GM21390 (cell line): ENCODE data around the gene C2CD5.
A peak's percentile ranks its signal among the peaks of the same experiment; 100 is the strongest.
"Not testable (repeated sequence)": the region's sequence is repeated elsewhere in the genome, so short reads cannot be mapped to it uniquely, and the experiment has no call there.

Experiments used
- ATAC-seq: cut with Tn5 transposase; IDR thresholded peaks from one replicate; pipeline ENCODE4 v1.9.1; 2021; ENCODE audit not compliant: unreplicated experiment

C2CD5 gene

GRCh38 chr12:22480814-22481213 is 63.5 kb downstream of the C2CD5 start:
- ATAC-seq: not testable (repeated sequence)

- ATAC-seq: no peak
Measured at GRCh38 chr12:22480016-22480415, 64.3 kb downstream of the C2CD5 start.

- ATAC-seq: no peak
Measured at GRCh38 chr12:22477894-22478287, 66.5 kb downstream of the C2CD5 start.

GRCh38 chr12:22477166-22477893 is 67.0 kb downstream of the C2CD5 start:
- ATAC-seq: no peak

GRCh38 chr12:22476133-22476532 is 68.2 kb downstream of the C2CD5 start:
- ATAC-seq: no peak

GRCh38 chr12:22474970-22475720 is 69.2 kb downstream of the C2CD5 start:
- ATAC-seq: no peak

GRCh38 chr12:22473212-22473611 is 71.1 kb downstream of the C2CD5 start:
- peak; percentile 64 for ATAC-seq

- no peak for ATAC-seq
Measured at GRCh38 chr12:22467190-22467589, 77.2 kb downstream of the C2CD5 start.

GRCh38 chr12:22463306-22463705 is 81.0 kb downstream of the C2CD5 start:
- no peak for ATAC-seq

GRCh38 chr12:22461786-22462185 is 82.6 kb downstream of the C2CD5 start:
- ATAC-seq: no peak

GRCh38 chr12:22459838-22460490 is 84.4 kb downstream of the C2CD5 start:
- ATAC-seq: no peak

- no peak for ATAC-seq
Measured at GRCh38 chr12:22458298-22458937, 85.9 kb downstream of the C2CD5 start.

GRCh38 chr12:22457085-22457484 is 87.3 kb downstream of the C2CD5 start:
- ATAC-seq: no peak

- no peak for ATAC-seq
Measured at GRCh38 chr12:22453511-22453910, 90.8 kb downstream of the C2CD5 start.

GRCh38 chr12:22447223-22447622 is 97.1 kb downstream of the C2CD5 start:
- ATAC-seq: no peak

GRCh38 chr12:22444317-22444665 is 100.1 kb downstream of the C2CD5 start:
- not testable (repeated sequence) for ATAC-seq

- peak; percentile 100 for ATAC-seq
Measured at GRCh38 chr12:22443379-22444316, 100.7 kb downstream of the C2CD5 start.

- no peak for ATAC-seq
Measured at GRCh38 chr12:22437031-22437806, 107.1 kb downstream of the C2CD5 start.

- ATAC-seq: no peak
Measured at GRCh38 chr12:22435583-22435982, 108.8 kb downstream of the C2CD5 start.
